T follicular helper cell (primary cell): ENCODE data around the gene AQP7.
"Not testable (repeated sequence)": the region's sequence is repeated elsewhere in the genome, so short reads cannot be mapped to it uniquely, and the experiment has no call there.

Experiments
- DNase-seq: peaks from one replicate; pipeline ENCODE4 v3.0.0-alpha.2; 2020; ENCODE audit warnings: low read depth
- total RNA-seq, 2 experiments: gene quantifications; one replicate each; lab custom pipeline; 2026; lab: John Stamatoyannopoulos, UW

Gene AQP7
- total RNA-seq = 0 to 0.06 reads per million in 2 experiments

GRCh38 chr9:33402371-33402770, at the start of gene AQP7:
TSS of gene AQP7 (minus strand) at chr9:33402568. CDS start at chr9:33401262, 1,306 bp downstream.
- DNase-seq = not testable (repeated sequence)

DNA sequence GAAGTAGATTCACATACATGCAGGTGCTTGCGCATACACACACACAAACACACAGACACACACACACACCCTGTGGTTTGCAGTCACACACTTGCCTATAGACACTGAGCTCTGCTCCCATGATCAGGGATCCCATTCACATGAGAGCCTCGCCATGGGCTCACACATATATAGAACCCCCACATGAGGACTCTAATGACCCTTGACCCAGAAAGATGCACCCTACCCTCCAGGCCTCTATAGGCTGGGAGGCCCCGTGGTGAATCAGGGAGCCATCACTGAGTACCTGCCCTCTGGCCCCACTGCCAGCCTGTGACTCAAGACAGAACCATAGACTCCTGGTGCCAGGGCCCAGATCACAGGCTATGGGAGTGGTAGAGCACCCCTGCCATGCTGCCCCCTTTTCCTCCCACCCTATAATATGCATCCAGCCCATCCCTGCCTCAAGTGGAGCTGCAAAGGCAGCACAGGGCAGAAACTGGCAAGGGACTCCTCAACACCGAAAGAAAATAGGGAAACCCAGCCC, 48.3 kb upstream of the AQP7 start:
- no peak for DNase-seq

- DNase-seq = no peak
Measured at GRCh38 chr9:33449715-33450114, 47.3 kb upstream of the AQP7 start.

GRCh38 chr9:33447799-33448553, 45.6 kb upstream of the AQP7 start:
- DNase-seq = no peak

DNA sequence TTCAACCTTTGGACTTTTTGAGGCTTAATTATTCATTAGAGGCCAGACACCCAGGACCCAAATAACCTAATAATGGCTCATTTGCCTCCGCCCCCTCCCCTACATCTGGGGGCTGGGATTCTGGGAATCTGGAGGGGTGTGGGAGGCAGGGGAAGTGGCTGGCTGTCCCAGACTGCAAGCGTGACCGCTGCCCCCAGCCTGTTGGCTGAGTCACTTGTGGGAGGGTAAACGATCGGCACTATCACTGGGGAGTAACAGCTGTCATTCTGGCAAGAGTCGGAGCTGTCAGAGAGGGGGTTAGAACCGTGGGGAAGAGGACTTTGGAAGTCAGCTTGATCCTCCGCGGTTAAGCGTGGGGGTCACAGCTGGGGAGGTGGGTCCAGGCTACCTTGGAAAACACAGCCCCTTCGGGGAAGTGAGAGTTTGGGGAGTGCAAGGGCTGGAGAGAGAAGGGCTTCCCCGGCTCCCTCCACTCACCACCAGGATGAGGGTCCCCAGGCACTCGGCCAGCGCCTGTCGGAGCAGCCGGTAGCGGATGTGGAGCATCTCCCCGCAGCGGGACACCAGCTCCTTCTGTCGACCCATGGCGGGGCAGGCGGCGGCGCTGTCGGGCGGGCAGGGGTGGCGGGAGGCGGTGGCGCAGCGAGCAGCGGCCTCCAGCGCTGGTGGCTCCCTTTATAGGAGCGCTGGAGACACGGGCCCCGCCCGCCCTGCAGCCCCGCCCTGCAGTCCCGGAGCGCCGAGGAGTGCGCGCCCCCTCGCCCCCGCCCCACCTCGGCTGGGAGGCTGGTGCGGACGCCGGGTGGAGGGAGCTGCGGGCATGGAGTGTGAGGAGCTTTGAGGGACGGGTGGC, 44.8 kb upstream of the AQP7 start, which contains the start of gene AQP3:
Gene AQP3 (minus strand): TSS at position 648 of the 853 bp plus-strand sequence. CDS start 63 bp downstream, at position 585.
- peak; percentile 67 for DNase-seq

GRCh38 chr9:33446240-33446945, 44.0 kb upstream of the AQP7 start:
- peak; percentile 38 for DNase-seq

- DNase-seq = no peak
Measured at GRCh38 chr9:33445389-33446239, 43.2 kb upstream of the AQP7 start.

DNA sequence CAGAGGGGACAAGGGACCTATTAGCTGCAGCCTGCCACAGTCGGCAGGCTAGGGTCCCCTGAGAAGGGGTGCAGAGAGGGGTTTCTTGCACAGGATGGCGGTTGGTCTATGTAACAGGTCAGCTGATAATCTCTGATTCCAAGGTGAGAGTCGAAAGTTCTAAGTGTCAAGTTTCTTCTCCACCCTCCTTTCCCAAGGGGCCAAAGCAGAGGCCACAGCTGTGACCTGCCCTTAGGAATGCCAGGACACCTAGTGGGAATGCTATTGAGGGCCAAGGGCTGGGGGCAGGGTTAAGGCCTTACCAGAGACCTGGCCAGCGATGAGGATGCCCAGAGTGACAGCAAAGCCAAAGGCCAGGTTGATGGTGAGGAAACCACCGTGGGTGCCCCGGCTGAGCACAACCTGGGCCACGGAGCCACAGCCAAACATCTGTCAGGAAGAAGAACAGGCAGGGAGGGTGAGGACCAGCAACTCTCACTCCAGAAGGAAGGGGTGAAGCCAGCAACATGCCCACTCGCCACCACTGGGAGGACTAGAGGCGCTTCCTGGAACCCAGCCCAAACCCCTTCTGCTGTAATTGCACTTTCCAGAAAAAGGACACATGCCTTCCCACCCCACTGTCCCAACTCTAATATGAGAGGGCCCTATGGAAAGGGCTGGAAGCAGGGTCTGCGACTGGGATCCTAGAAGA, 41.2 kb upstream of the AQP7 start:
- DNase-seq = no peak

GRCh38 chr9:33443047-33443446, 40.7 kb upstream of the AQP7 start:
- DNase-seq = no peak

DNA sequence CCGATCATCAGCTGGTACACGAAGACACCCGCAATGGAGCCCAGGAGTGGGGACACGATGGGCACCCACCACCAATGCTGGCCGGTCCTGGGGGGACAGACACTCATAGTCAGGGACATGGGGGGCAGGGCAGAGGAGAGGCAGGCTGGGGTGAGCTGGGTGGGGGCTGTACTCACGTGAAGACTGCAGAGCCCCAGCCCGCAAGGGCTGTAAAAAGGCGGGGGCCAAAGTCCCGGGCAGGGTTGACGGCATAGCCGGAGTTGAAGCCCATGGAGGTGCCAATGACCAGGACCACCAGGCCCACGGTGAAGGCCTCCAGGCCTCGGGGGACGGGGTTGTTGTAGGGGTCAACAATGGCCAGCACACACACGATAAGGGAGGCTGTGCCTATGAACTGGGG, 39.8 kb upstream of the AQP7 start:
- no peak for DNase-seq

- DNase-seq = no peak
Measured at GRCh38 chr9:33440609-33441008, 38.2 kb upstream of the AQP7 start.

DNA sequence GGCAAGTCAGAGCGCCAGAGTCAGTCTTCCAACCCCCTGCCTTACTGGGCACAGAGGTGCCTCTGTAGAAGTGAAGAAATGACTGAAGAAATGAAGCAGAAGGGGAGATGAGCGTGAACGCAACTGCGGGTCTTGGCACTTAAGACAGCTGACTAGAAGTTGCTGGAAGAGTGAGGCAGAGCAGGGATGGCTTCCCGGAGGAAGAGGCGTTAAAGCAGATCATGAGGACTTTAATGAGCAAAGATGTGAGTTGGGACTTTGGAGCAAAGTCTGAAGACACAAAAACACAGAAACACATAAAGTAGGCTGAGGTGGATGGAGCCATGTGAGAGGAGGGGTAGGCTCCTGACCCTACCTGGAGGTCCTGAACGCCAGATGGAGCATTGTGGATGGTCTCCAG, 37.8 kb upstream of the AQP7 start:
- DNase-seq = no peak

DNA sequence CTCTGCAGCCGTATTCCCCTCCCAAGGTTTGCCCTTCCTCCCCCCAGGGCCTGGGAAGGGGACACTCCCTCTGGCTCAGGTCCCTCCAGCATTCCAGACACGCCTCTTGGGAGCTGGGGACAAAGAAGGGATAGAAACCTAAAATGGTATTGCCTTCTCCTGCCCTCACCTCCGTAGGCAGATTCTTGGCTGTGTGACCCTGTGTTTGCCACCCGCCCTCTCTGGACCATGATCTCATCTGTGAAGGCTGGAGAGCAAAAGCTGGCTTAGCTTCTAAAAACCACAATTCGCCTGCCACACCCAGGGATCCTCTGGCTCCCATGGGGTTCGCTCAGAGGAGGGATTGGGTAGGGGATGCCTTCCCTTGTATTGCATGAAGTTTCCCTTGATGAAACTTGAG, 37.4 kb upstream of the AQP7 start:
- DNase-seq = no peak

- no peak for DNase-seq
Measured at GRCh38 chr9:33438926-33439680, 36.7 kb upstream of the AQP7 start.

- DNase-seq = no peak
Measured at GRCh38 chr9:33437898-33438297, 35.5 kb upstream of the AQP7 start.

- DNase-seq = no peak
Measured at GRCh38 chr9:33437205-33437604, 34.8 kb upstream of the AQP7 start.

DNA sequence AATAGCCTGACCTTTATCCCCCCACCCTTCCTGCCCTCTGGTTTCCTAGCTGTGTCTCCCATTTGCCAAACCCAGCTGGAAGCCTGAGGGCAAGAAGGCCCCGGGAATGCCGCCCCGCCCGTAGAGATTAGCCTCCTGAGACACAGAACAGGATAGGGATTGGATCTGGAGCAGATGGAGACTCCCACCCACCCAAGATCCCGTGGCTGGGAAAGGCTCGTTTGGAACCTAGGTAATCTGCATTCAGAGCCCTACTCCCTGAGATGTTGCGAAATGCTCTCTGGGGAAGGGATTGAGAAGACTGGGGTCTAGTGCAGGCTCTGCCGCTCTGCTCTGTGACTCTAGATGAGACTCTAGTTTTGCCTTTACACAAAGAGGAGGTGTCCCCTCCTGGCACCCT, 34.1 kb upstream of the AQP7 start:
- no peak for DNase-seq

GRCh38 chr9:33435821-33436277, 33.5 kb upstream of the AQP7 start:
- no peak for DNase-seq

- DNase-seq = no peak
Measured at GRCh38 chr9:33434317-33435105, 32.1 kb upstream of the AQP7 start.
